ENCODE data around the gene ETHE1. TPM values are rescaled to one million over a fixed set of nuclear protein-coding genes. Genes with fewer than 3 reads are reported as not detected.
A peak's percentile ranks its signal among the peaks of the same experiment; 100 is the strongest.
"Not testable (repeated sequence)": the region's sequence is repeated elsewhere in the genome, so short reads cannot be mapped to it uniquely, and the experiment has no call there.

Gene ETHE1
- total RNA-seq, 1 experiment from 2014 or later: 190 TPM

GRCh38 chr19:43524922-43525835 is 1.8 kb downstream of the ETHE1 start:
- DNase-seq (ENCODE audit: low spot score): peak; percentile 93

GRCh38 chr19:43523696-43524095 is 3.3 kb downstream of the ETHE1 start:
- DNase-seq (ENCODE audit: low spot score): not testable (repeated sequence)

GRCh38 chr19:43522929-43523328 is 4.1 kb downstream of the ETHE1 start:
- DNase-seq (ENCODE audit: low spot score): no peak

GRCh38 chr19:43519436-43520088 is 7.4 kb downstream of the ETHE1 start:
- DNase-seq (ENCODE audit: low spot score): peak; percentile 94

GRCh38 chr19:43518051-43518450 is 8.9 kb downstream of the ETHE1 start:
- no peak for DNase-seq (ENCODE audit: low spot score)

- not testable (repeated sequence) for DNase-seq (ENCODE audit: low spot score)
These were observed 14.6 kb downstream of the ETHE1 start for GRCh38 chr19:43512399-43512798.

- no peak for DNase-seq (ENCODE audit: low spot score)
These were observed 15.7 kb downstream of the ETHE1 start for GRCh38 chr19:43511324-43511723.

GRCh38 chr19:43510713-43511112 is 16.3 kb downstream of the ETHE1 start:
- no peak for DNase-seq (ENCODE audit: low spot score)

- DNase-seq (ENCODE audit: low spot score): no peak
These were observed 19.1 kb downstream of the ETHE1 start for GRCh38 chr19:43507880-43508279.

GRCh38 chr19:43506629-43507028 is 20.4 kb downstream of the ETHE1 start:
- DNase-seq (ENCODE audit: low spot score): no peak

- DNase-seq (ENCODE audit: low spot score): no peak
These were observed 21.1 kb downstream of the ETHE1 start for GRCh38 chr19:43505941-43506340.

- no peak for DNase-seq (ENCODE audit: low spot score)
These were observed 21.9 kb downstream of the ETHE1 start for GRCh38 chr19:43505186-43505456.

- peak; percentile 72 for DNase-seq (ENCODE audit: low spot score)
These were observed 22.4 kb downstream of the ETHE1 start, which contains the start of gene PHLDB3 for GRCh38 chr19:43504426-43505185. TSS of gene PHLDB3 (minus strand) at chr19:43504746. CDS start at chr19:43504118, 628 bp downstream.

- DNase-seq (ENCODE audit: low spot score): peak; percentile 98
These were observed 23.2 kb downstream of the ETHE1 start for GRCh38 chr19:43503501-43504425.

GRCh38 chr19:43502419-43502976 is 24.5 kb downstream of the ETHE1 start:
- DNase-seq (ENCODE audit: low spot score): no peak

GRCh38 chr19:43501661-43502418 is 25.2 kb downstream of the ETHE1 start:
- no peak for DNase-seq (ENCODE audit: low spot score)

- DNase-seq (ENCODE audit: low spot score): peak; percentile 41
These were observed 28.0 kb downstream of the ETHE1 start for GRCh38 chr19:43499042-43499441.

- DNase-seq (ENCODE audit: low spot score): no peak
These were observed 28.7 kb downstream of the ETHE1 start for GRCh38 chr19:43498233-43498842.

- no peak for DNase-seq (ENCODE audit: low spot score)
These were observed 30.0 kb downstream of the ETHE1 start for GRCh38 chr19:43496960-43497359.

GRCh38 chr19:43495082-43495481 is 31.9 kb downstream of the ETHE1 start:
- DNase-seq (ENCODE audit: low spot score): no peak
